Activated CD4-positive, CD25-positive, alpha-beta regulatory T cell treated with anti-CD3 and anti-CD28 coated beads, Interleukin-2, amount 50 U/mL, for 24 hours (primary cell): ENCODE results near the gene XPNPEP3.

Experiments
- ATAC-seq, 2 donors: fragments of 150-1000 bp; cut with Tn5 transposase; one replicate each; pipeline ENCODE4 v1.10.0; 2021; ENCODE audit warnings: mild to moderate bottlenecking in 1 of 2, moderate library complexity in 1 of 2

Gene XPNPEP3

DNA sequence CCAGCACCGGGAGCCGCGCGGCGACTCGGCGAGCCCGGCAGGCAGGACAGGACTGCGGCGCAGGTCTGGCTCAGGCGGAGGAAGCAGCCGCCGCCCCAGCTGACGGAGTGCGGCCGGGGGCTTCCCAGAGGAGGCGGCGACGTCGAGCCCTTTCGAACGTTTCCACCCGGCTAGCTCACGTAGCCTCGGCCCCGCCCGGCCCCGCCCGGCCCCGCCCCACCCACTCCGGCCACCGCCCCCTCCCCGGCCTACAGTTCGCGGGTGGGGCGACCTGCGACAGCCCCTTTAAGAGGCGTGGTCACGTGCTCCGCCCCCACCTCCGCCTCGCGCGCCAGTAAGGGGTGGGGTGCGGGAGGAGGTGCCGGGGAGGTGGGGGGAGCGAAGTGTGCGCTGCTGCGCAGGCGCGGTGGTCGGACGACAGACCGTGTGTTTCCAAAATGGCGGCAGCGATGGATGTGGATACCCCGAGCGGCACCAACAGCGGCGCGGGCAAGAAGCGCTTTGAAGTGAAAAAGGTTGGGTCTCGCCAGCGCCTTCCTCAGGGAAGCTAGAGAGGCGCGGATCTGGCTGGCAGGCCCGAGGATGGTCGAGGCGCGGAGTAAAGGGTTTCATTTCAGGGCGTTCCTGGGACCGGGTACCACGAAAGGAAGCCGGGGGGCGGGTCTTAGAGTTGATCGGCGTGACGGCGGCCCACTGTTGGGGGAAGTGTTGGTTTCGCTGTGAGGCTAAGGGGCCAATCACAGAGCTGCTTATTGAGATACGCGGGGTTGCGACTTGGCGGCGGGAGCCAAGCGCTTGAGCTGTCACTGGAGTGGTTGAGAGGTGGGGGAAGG lies 94.2 kb downstream of the XPNPEP3 start, which contains the start of gene RBX1:
Gene RBX1 (plus strand): TSS at position 417 of the 833 bp plus-strand sequence. CDS start 21 bp downstream, at position 438.
- ATAC-seq = peak; percentile 86 to 87

- no peak for ATAC-seq
Measured at GRCh38 chr22:40951795-40952605, 95.1 kb downstream of the XPNPEP3 start.

DNA sequence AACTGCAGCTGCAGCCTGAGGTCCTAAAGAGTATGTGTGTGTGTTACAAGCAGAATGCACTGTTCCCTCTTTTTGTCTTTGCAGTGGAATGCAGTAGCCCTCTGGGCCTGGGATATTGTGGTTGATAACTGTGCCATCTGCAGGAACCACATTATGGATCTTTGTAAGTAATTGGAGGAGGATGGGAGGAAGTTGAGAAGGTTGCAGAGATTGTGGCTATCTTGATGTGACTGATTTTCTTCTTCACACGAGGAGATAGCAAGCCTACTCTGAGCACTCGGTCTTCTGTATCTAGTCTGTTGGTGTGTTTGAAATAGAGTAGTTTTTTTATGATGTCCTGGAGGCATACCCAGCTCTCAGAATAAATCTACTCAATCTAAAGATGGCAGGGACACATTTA lies 96.5 kb downstream of the XPNPEP3 start:
- no peak for ATAC-seq

DNA sequence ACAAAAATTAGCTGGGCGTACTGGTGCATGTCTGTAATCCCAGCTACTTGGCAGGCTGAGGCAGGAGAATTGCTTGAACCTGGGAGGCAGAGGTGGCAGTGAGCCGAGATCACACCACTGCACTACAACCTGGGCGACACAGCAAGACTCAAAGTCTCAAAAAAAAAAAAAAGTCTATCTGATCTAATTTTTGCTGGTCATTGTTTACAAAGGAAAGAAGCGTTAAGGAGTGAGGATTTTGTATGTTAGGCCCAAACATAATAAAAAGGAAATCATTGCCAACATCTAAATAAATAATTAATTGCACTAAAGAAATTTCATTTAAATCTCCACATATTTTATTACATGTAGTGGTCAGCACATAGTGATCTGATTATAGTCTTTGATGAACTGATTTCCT lies 97.2 kb downstream of the XPNPEP3 start:
- no peak for ATAC-seq

GRCh38 chr22:40955571-40955970 lies 98.6 kb downstream of the XPNPEP3 start:
- no peak for ATAC-seq

DNA sequence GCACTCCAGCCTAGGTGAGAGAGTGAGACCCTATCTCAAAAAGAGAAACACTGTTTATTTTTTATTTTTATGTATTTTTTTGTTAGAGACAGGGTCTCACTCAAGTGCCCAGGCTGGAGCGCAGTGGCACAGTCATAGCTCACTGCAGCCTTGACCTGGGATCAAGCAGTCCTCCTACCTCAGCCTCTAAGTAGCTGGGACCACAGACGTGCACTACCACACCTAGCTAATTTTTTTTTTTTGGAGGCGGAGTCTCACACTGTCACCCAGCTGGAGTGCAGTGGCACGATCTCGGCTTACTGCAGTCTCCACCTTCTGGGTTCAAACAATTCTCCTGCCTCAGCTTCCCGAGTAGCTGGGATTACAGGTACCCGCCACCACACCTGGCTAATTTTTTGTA lies 100.7 kb downstream of the XPNPEP3 start:
- ATAC-seq = no peak

- no peak for ATAC-seq
Measured at GRCh38 chr22:40958299-40958698, 101.4 kb downstream of the XPNPEP3 start.

DNA sequence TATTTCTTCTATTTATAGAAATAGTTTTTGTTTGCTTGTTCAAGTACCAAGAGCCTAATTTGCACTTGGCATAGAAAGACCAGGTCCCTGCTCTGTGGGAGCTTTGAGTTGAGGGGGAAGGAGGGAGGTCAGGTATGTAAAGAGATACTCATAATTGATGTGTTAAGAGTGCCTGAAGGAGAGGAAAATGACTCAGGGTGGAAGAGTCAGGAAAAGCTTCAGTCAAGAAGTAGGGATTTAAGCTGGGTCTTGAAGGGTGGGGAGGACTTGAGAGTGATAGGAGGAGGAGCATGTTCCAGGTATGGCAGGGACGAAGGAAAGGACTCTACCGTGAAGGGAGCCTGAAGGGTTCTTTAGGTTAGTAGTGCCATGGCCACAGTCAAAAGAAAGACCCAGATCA lies 103.2 kb downstream of the XPNPEP3 start:
- no peak for ATAC-seq

- ATAC-seq = peak; percentile 48 to 49
Measured at GRCh38 chr22:40965936-40966725, 109.2 kb downstream of the XPNPEP3 start.

DNA sequence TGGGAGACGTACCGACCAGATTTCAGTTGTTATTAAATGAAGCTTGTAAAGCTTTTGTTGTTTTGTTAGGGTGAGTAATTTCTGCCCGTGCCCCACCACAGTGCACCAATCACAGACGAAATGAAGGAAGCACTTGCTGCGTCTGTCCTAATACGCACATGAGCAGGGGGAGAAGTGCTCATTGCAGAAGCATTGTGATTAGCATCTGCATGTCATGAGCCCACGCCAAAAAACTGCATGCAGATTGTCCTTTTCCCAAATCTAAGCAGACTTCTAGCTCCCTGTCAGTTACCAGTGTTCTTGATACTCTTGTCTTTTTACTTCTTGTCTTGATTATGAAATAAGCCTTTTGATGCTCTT lies 109.8 kb downstream of the XPNPEP3 start:
- peak; percentile 53 to 79 for ATAC-seq

DNA sequence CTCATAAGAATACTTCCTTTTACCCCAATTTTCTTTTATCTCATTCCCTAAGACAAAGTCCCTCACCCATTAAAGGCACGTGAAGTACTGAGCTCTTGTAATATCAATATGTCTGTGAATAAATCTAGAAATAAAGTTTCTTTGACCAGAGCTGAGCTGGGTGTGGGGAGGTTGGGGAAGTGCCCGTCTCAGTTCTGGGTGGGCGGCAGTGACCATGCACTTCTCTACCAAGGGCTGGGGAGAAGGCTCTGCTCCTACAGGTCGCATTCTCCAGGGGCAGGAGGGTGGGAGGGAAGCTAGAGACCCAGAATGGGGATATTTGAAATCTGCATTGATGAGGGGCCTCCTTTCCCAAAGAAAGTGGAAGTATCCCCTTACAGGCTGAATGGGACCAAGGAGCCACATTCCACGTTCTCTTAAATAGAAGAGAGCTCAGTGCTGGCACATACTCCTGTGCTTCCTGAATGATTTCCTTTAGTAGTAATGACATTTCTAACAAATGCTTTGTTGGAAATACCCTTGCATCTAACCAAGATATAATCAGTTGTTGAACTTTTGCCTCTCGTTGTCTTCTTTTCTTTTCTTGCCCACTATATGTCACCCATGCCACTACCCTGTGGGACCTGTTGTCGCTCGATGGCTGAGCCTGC lies 110.3 kb downstream of the XPNPEP3 start:
- no peak for ATAC-seq

- no peak for ATAC-seq
Measured at GRCh38 chr22:40972587-40972986, 115.6 kb downstream of the XPNPEP3 start.

GRCh38 chr22:40973144-40973543 lies 116.2 kb downstream of the XPNPEP3 start:
- no peak for ATAC-seq

DNA sequence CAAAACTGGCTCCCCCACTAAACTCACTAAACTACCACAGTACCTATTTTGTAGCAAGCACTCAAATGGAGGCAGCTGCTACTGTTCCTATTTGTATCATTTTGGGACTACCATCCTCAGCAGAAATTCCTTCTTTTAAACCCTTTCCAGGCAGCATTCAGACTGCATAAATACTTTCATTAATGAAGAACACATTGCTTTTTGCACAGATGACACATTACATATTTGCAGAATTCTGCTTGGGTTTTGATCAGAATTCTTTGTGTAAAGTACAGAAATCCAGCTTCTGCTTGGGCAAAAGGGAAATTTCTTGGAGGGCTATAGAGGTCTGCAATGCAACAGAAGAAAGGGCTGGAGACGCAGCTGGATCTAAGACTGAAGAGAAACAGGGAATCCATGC lies 118.4 kb downstream of the XPNPEP3 start:
- ATAC-seq = no peak

DNA sequence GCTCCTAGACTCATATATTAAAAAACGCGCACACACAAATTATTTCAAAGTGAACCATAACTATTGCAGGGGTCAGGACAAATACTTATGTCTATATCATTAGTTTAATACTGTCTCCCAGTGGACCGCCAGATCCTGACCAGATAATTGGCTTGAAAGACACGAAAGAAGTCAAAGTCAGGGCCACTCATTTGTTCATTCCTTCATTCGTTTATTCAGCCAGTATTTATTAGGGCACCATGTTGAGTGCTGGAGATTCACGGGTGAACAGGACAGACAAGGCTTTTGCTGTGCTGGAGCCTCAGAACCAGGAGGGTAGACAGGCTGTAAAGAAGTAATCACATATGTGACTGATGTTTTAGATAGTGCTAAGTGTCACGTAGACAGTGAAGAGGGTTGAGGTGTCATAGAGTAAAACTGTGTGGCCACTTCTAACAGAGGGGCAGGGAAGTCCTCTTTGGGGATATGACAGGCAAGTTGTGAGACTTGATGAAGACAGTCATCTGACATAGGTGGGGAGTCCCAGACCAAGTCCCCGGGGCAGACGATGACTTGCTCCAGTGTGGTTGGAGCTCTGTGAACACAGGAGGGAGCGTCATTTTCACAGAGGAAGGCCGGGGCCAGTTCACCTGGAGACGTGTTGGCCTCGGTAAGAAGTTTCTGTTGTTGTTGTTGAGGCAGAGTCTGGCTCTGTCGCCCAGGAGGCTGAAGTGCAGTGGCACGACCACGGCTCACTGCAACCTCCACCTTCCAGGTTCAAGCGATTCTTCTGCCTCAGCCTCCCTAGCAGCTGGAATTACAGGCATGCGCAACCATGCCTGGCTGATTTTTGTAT lies 120.1 kb downstream of the XPNPEP3 start:
- ATAC-seq = no peak

DNA sequence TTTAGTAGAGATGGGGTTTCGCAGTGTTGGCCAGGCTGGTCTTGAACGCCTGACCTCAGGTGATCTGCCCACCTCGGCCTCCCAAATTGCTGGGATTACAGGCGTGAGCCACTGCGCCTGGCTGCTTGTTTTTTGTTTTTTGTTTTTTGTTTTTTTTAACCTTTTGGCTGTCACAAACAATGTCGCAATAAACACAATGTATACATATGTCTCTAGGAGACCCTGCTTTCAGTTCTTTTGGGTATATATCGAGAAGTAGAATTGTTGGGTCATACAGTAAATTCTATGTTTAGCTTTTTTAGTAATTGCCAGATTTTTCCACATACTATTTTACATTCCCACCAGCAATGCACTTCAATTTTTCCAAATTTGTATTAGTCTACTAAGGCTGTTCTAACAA lies 122.2 kb downstream of the XPNPEP3 start:
- ATAC-seq = no peak

- ATAC-seq = no peak
Measured at GRCh38 chr22:40979871-40980270, 122.9 kb downstream of the XPNPEP3 start.
